ENCODE results near the gene EPHA7.

EPHA7 gene

DNA sequence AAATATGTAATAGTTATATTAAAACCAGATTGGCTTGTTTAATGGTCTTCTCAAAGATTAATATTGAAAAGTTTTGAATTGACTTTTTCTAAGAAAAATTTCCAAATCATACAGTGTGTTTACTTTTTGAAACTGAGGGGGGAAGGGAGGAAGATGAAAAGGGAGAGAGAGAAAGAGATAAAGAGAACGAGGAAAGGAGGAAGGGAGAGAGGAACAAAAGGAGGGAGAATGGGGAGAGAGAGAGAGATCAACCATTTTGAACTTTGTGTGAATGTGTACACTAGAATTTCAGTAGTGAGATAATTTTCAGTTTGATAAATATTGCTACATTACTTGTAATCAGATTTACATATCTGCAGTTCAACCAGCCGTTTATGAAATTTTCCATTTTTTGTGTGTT lies 124.5 kb downstream of the EPHA7 start:
- TF ChIP-seq, protein P1, sequence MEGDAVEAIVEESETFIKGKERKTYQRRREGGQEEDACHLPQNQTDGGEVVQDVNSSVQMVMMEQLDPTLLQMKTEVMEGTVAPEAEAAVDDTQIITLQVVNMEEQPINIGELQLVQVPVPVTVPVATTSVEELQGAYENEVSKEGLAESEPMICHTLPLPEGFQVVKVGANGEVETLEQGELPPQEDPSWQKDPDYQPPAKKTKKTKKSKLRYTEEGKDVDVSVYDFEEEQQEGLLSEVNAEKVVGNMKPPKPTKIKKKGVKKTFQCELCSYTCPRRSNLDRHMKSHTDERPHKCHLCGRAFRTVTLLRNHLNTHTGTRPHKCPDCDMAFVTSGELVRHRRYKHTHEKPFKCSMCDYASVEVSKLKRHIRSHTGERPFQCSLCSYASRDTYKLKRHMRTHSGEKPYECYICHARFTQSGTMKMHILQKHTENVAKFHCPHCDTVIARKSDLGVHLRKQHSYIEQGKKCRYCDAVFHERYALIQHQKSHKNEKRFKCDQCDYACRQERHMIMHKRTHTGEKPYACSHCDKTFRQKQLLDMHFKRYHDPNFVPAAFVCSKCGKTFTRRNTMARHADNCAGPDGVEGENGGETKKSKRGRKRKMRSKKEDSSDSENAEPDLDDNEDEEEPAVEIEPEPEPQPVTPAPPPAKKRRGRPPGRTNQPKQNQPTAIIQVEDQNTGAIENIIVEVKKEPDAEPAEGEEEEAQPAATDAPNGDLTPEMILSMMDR (IDR thresholded peaks at IDR 0.05): no peak
- H3K4me3 ChIP-seq: no peak overlapping the region
- DNase-seq (ENCODE audit: low spot score): no peak
- H3K27ac ChIP-seq: no peak overlapping the region

GRCh38 chr6:93293872-93294271 lies 125.5 kb downstream of the EPHA7 start:
- TF ChIP-seq, protein P1 (IDR thresholded peaks at IDR 0.05): no peak
- Histone ChIP-seq H3K27ac (no peak overlapping the region), H3K4me3 (no peak overlapping the region)
- no peak for DNase-seq (ENCODE audit: low spot score)

- DNase-seq (ENCODE audit: low spot score): no peak
- TF ChIP-seq, protein P1 (IDR thresholded peaks at IDR 0.05): no peak
- H3K27ac ChIP-seq: no peak overlapping the region
- no peak overlapping the region for H3K4me3 ChIP-seq
These were observed 125.9 kb downstream of the EPHA7 start for GRCh38 chr6:93293460-93293859.

- no peak for DNase-seq (ENCODE audit: low spot score)
- H3K27ac ChIP-seq: no peak overlapping the region
These were observed 136.8 kb downstream of the EPHA7 start for GRCh38 chr6:93282521-93283031.

DNA sequence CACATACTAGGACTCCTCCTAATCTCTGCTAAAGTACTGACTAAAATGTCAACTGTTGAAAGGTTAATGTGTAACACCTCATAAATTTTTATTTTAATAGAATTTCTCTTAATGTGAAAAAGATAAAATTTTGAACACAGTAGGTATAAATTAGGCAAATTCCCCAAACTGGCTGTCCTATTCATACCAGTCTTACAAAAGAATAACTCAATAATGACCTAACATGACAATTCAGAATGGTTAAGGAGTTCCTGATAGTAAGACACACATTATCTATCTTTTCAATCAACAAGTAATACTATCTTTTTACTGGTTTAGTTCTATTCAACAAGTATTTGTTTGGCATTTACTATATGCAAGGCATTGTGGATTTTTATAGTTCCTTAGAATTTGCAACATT lies 141.1 kb downstream of the EPHA7 start:
- H3K27ac ChIP-seq: no peak overlapping the region
- H3K4me3 ChIP-seq: no peak overlapping the region
- TF ChIP-seq, protein P1 (IDR thresholded peaks at IDR 0.05): no peak
- DNase-seq (ENCODE audit: low spot score): no peak

More at GRCh38 chr6:93282521-93283031, 136.8 kb downstream of the EPHA7 start:
- TF ChIP-seq, protein P1 (IDR thresholded peaks at IDR 0.05): no peak
- no peak overlapping the region for H3K4me3 ChIP-seq

- TF ChIP-seq, protein P1 (IDR thresholded peaks at IDR 0.05): no peak
- Histone ChIP-seq H3K4me3 (no peak overlapping the region), H3K27ac (no peak overlapping the region)
- no peak for DNase-seq (ENCODE audit: low spot score)
These were observed 146.5 kb downstream of the EPHA7 start for GRCh38 chr6:93272896-93273295.

GRCh38 chr6:93272211-93272610 lies 147.1 kb downstream of the EPHA7 start:
- H3K4me3 ChIP-seq: no peak overlapping the region
- no peak for DNase-seq (ENCODE audit: low spot score)
- TF ChIP-seq, protein P1 (IDR thresholded peaks at IDR 0.05): no peak
- no peak overlapping the region for H3K27ac ChIP-seq

All from coronary artery (tissue), 2 donors.